GM19025 (cell line): Measurements from ENCODE around the gene TLE6.
"Not testable (repeated sequence)": the region's sequence is repeated elsewhere in the genome, so short reads cannot be mapped to it uniquely, and the experiment has no call there.

Source experiments
- ATAC-seq: cut with Tn5 transposase; IDR thresholded peaks from one replicate; pipeline ENCODE4 v1.9.1; 2021; ENCODE audit warnings: mild to moderate bottlenecking, low read depth, moderate library complexity; ENCODE audit not compliant: unreplicated experiment

TLE6 gene

GRCh38 chr19:2973229-2973628 lies 4.1 kb upstream of the TLE6 start:
- no peak for ATAC-seq

GRCh38 chr19:2974342-2975041 lies 2.9 kb upstream of the TLE6 start:
- no peak for ATAC-seq

GRCh38 chr19:2976609-2977000 lies 759 bp upstream of the TLE6 start:
- ATAC-seq = no peak

- no peak for ATAC-seq
Observed at GRCh38 chr19:2977746-2978138, 378 bp downstream of the TLE6 start.

- no peak for ATAC-seq
Observed at GRCh38 chr19:2978166-2978767, 903 bp downstream of the TLE6 start.

GRCh38 chr19:2978772-2979171 lies 1.4 kb downstream of the TLE6 start:
- no peak for ATAC-seq

GRCh38 chr19:2981898-2982297 lies 4.5 kb downstream of the TLE6 start:
- no peak for ATAC-seq

GRCh38 chr19:2982561-2982960 lies 5.2 kb downstream of the TLE6 start:
- no peak for ATAC-seq

- no peak for ATAC-seq
Observed at GRCh38 chr19:2982983-2983350, 5.6 kb downstream of the TLE6 start.

GRCh38 chr19:2983351-2984214 lies 6.2 kb downstream of the TLE6 start:
- ATAC-seq = no peak

GRCh38 chr19:2984215-2984528 lies 6.8 kb downstream of the TLE6 start:
- ATAC-seq = no peak

- ATAC-seq = no peak
Observed at GRCh38 chr19:2986951-2987524, 9.7 kb downstream of the TLE6 start.

- ATAC-seq = no peak
Observed at GRCh38 chr19:2987797-2988196, 10.4 kb downstream of the TLE6 start.

- ATAC-seq = no peak
Observed at GRCh38 chr19:2988568-2988967, 11.2 kb downstream of the TLE6 start.

- ATAC-seq = no peak
Observed at GRCh38 chr19:2989236-2989946, 12.0 kb downstream of the TLE6 start.

- not testable (repeated sequence) for ATAC-seq
Observed at GRCh38 chr19:2992333-2992732, 15.0 kb downstream of the TLE6 start.

GRCh38 chr19:2992958-2993357 lies 15.6 kb downstream of the TLE6 start:
- ATAC-seq = no peak

GRCh38 chr19:2993579-2993978 lies 16.2 kb downstream of the TLE6 start:
- ATAC-seq = no peak

- ATAC-seq = no peak
Observed at GRCh38 chr19:2994588-2995131, 17.3 kb downstream of the TLE6 start.

GRCh38 chr19:2997720-2998119 lies 20.4 kb downstream of the TLE6 start:
- ATAC-seq = no peak

GRCh38 chr19:2998642-2999041 lies 21.3 kb downstream of the TLE6 start:
- ATAC-seq = no peak
